Activated naive CD8-positive, alpha-beta T cell treated with anti-CD3 and anti-CD28 coated beads for 36 hours (primary cell): ENCODE results near the gene PSMC3. TPM values are rescaled to one million over a fixed set of nuclear protein-coding genes. Genes with fewer than 3 reads are reported as not detected.
A peak's percentile ranks its signal among the peaks of the same experiment; 100 is the strongest.

Experiments used
- DNase-seq: peaks from one replicate; pipeline ENCODE4 v3.0.0; 2021
- H3K27ac Mint-ChIP-seq: one replicate; pipeline ENCODE4 v1.8.0; 2022; ENCODE audit warnings: mild to moderate bottlenecking, moderate library complexity, mixed read lengths
- H3K27me3 Mint-ChIP-seq: one replicate; pipeline ENCODE4 v1.8.0; 2022; ENCODE audit warnings: mild to moderate bottlenecking, mixed read lengths
- H3K36me3 Mint-ChIP-seq: one replicate; pipeline ENCODE4 v1.8.0; 2021; ENCODE audit warnings: mild to moderate bottlenecking, mixed read lengths
- H3K4me1 Mint-ChIP-seq: one replicate; pipeline ENCODE4 v1.8.0; 2021; ENCODE audit warnings: mixed read lengths
- H3K4me3 Mint-ChIP-seq: one replicate; pipeline ENCODE4 v1.8.0; 2022; ENCODE audit warnings: mild to moderate bottlenecking, moderate library complexity, mixed read lengths
- H3K9me3 Mint-ChIP-seq: one replicate; pipeline ENCODE4 v1.8.0; 2022; ENCODE audit warnings: mixed read lengths
- total RNA-seq, 2 experiments: library from RNA; stranded (reverse); gene quantifications; one replicate each; pipeline ENCODE4 v1.2.3, GENCODE V29; 2021

PSMC3 gene
- total RNA-seq, 2 experiments from 2014 or later = 168 to 176 TPM

GRCh38 chr11:47434011-47434786 lies 8.0 kb upstream of the PSMC3 start:
- no peak for DNase-seq
- Mint-ChIP-seq H3K9me3 (no peaks in the 10 kb centered on the region), H3K27me3 (no peaks in the 10 kb centered on the region), H3K4me3 (no peak overlapping the region), H3K36me3 (no peaks in the 10 kb centered on the region), H3K27ac (no peak overlapping the region), H3K4me1 (peaks cover 4% of the 10 kb centered on the region)

- Mint-ChIP-seq H3K4me3 (no peak overlapping the region), H3K9me3 (no peaks in the 10 kb centered on the region), H3K27me3 (no peaks in the 10 kb centered on the region), H3K4me1 (peaks cover 4% of the 10 kb centered on the region), H3K27ac (no peak overlapping the region), H3K36me3 (no peaks in the 10 kb centered on the region)
- no peak for DNase-seq
These were observed 6.9 kb upstream of the PSMC3 start for GRCh38 chr11:47433157-47433556.

DNA sequence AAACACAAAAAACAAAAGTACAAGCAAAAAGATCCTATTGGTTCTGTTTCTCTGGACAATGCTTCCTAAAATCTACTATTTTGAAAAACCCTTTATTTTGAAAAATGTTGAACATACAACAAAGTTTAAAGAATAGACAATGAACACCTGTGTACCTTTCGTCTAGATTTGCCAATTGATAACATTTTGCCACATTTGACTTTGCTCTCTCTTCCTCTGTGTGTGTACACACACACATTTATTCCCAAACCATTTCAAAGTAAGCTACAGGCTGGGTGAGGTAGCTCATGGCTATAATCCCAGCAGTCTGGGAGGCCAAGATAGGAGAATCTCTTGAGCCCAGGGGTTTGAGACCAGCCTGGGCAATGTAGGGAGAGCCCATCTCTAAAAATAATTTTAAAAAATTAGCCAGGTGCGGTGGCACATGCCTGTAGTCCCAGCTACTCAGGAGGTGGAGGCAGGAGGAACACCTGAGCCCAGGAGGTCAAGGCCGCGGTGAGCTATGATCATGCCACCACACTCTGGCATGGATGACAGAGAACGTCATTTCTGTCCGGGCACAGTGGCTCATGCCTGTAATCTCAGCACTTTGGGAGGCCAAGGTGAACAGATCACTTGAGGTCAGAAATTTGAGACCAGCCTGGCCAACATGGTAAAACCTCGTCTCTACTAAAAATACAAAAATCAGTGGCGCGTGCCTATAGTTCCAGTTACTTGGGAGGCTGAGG lies 5.3 kb upstream of the PSMC3 start:
- no peaks in the 10 kb centered on the region for H3K27me3 Mint-ChIP-seq
- no peaks in the 10 kb centered on the region for H3K36me3 Mint-ChIP-seq
- H3K4me3 Mint-ChIP-seq = no peak overlapping the region
- no peak for DNase-seq
- no peak overlapping the region for H3K27ac Mint-ChIP-seq
- peaks cover 7% of the 10 kb centered on the region for H3K4me1 Mint-ChIP-seq
- no peaks in the 10 kb centered on the region for H3K9me3 Mint-ChIP-seq

GRCh38 chr11:47430524-47430923 lies 4.3 kb upstream of the PSMC3 start:
- peaks cover 4% of the 10 kb centered on the region for H3K27me3 Mint-ChIP-seq
- peaks cover 10% of the 10 kb centered on the region for H3K4me1 Mint-ChIP-seq
- H3K4me3 Mint-ChIP-seq = no peak overlapping the region
- no peak overlapping the region for H3K27ac Mint-ChIP-seq
- no peak for DNase-seq
- no peaks in the 10 kb centered on the region for H3K9me3 Mint-ChIP-seq
- H3K36me3 Mint-ChIP-seq = peaks cover 6% of the 10 kb centered on the region

DNA sequence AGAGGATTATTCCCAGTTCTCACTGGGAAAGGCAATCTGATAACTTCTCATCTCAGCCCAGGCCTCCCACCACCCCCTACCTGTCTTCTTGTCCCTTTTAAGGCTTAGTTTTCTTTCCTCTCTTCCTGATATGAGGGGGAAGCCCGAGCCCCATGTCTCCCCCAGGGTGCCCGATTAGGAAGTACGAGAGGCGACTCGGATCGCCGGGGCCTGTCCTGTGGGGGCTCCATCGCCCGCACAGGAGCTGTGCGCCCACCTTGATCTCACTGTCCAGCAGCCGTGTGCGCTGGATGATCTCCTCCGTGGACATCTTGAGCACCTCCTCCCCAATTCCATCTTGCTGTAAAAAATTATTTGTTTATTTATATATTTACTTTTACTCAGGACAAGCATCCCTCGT lies 628 bp downstream of the PSMC3 start:
- Mint-ChIP-seq H3K27ac (peak overlapping the region; percentile 98), H3K27me3 (peaks cover 4% of the 10 kb centered on the region), H3K36me3 (peaks cover 27% of the 10 kb centered on the region), H3K4me3 (peak overlapping the region; percentile 100), H3K4me1 (peaks cover 26% of the 10 kb centered on the region), H3K9me3 (no peaks in the 10 kb centered on the region)
- no peak for DNase-seq

- no peak overlapping the region for H3K4me3 Mint-ChIP-seq
- no peaks in the 10 kb centered on the region for H3K27me3 Mint-ChIP-seq
- H3K36me3 Mint-ChIP-seq = peaks cover 20% of the 10 kb centered on the region
- H3K9me3 Mint-ChIP-seq = no peaks in the 10 kb centered on the region
- H3K4me1 Mint-ChIP-seq = no peaks in the 10 kb centered on the region
- H3K27ac Mint-ChIP-seq = peak overlapping the region; percentile 36
- no peak for DNase-seq
These were observed 7.6 kb downstream of the PSMC3 start for GRCh38 chr11:47418454-47419259.

DNA sequence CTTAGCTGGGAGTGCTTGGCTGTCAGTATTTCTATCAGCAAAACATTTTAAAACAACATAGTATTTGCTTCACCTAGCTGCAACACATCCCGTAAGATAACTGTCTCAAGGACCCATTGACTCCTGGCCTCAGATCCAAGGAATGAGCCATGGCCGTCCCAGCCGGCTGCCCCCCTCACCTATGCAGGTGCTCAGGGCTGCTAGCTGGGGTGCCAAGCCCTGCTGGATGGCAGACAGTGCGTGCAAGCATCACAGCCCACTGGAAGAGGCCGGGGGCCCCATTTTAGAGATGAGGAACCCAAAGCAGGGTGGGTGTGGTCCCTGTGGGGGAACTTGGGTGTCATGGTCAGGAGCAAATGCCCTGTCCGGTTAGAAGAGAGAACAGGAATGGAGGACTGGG lies 8.5 kb downstream of the PSMC3 start:
- H3K4me1 Mint-ChIP-seq = no peaks in the 10 kb centered on the region
- H3K9me3 Mint-ChIP-seq = no peaks in the 10 kb centered on the region
- H3K27ac Mint-ChIP-seq = no peak overlapping the region
- H3K36me3 Mint-ChIP-seq = peaks cover 20% of the 10 kb centered on the region
- no peak for DNase-seq
- H3K27me3 Mint-ChIP-seq = no peaks in the 10 kb centered on the region
- no peak overlapping the region for H3K4me3 Mint-ChIP-seq

GRCh38 chr11:47415949-47416472 lies 10.2 kb downstream of the PSMC3 start:
- no peak for DNase-seq
- no peaks in the 10 kb centered on the region for H3K9me3 Mint-ChIP-seq
- H3K36me3 Mint-ChIP-seq = peaks cover 16% of the 10 kb centered on the region
- no peak overlapping the region for H3K4me3 Mint-ChIP-seq
- H3K27ac Mint-ChIP-seq = no peak overlapping the region
- H3K27me3 Mint-ChIP-seq = no peaks in the 10 kb centered on the region
- H3K4me1 Mint-ChIP-seq = no peaks in the 10 kb centered on the region

DNA sequence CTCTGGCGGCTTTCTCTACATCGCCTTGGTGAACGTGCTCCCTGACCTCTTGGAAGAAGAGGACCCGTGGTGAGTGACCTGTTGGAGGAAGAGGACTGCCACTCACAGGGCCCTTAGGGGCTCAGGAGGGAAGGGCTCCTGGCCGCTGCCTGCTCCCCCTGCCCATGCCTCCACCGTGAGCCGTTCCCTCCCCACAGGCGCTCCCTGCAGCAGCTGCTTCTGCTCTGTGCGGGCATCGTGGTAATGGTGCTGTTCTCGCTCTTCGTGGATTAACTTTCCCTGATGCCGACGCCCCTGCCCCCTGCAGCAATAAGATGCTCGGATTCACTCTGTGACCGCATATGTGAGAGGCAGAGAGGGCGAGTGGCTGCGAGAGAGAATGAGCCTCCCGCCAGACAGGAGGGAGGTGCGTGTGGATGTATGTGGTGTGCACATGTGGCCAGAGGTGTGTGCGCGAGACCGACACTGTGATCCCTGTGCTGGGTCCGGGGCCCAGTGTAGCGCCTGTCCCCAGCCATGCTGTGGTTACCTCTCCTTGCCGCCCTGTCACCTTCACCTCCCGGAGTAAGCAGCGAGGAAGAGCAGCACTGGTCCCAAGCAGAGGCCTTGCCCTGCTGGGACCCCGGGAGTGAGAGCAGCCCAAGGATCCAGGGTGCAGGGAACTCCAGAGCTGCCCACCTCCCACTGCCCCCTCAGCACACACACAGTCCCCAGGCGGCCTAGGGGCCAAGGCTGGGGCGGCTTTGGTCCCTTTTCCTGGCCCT lies 11.0 kb downstream of the PSMC3 start:
- peak overlapping the region; percentile 38 for H3K27ac Mint-ChIP-seq

GRCh38 chr11:47414685-47415070 lies 11.6 kb downstream of the PSMC3 start:
- Mint-ChIP-seq H3K36me3 (peaks cover 11% of the 10 kb centered on the region), H3K9me3 (no peaks in the 10 kb centered on the region), H3K27me3 (no peaks in the 10 kb centered on the region), H3K4me1 (peaks cover 3% of the 10 kb centered on the region), H3K27ac (no peak overlapping the region), H3K4me3 (no peak overlapping the region)
- DNase-seq = no peak

More for the DNA sequence above, 11.0 kb downstream of the PSMC3 start:
- no peaks in the 10 kb centered on the region for H3K9me3 Mint-ChIP-seq
- peaks cover 16% of the 10 kb centered on the region for H3K36me3 Mint-ChIP-seq
- peaks cover under 1% of the 10 kb centered on the region for H3K4me1 Mint-ChIP-seq
- DNase-seq = no peak
- H3K27me3 Mint-ChIP-seq = no peaks in the 10 kb centered on the region
- no peak overlapping the region for H3K4me3 Mint-ChIP-seq

DNA sequence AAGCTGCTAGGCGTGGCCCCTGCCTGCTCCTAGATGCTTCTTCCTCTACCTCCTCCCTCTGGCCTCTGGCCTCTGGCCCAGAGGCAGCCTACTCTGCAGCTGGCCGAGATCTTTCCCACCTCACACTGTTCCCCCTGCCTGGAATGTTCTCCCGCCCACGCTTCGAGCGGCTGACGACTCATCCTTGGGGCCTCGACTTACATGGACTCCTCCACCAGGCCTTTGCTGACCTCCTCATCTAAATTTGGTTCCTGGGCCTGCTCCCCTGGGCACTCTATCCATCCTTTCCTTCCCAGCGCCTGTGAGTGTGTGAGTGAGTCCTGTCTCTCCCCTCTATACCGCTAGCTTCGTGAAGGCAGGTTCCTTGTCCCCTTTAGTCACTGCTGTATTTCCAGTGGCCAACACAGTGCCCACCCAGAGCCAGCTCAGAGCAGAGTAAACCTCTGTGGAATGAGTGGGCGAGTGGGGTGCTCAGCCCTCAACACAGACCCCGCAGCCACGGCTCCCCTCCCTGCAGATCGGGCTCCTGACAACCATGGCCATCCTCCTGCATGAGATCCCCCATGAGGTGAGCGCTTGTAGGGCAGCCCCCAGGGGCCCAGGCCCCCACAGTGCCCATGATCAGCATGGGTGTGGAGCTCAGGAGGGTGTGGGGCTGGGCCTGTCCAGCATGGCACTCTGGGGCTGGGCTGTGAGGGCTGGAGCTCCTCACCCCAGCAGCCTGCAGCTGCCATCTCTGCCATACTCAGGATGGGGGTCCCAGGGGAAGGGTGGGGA lies 12.1 kb downstream of the PSMC3 start:
- Mint-ChIP-seq H3K27me3 (no peaks in the 10 kb centered on the region), H3K27ac (peak overlapping the region; percentile 22), H3K4me1 (peaks cover 8% of the 10 kb centered on the region), H3K9me3 (no peaks in the 10 kb centered on the region), H3K4me3 (no peak overlapping the region), H3K36me3 (peaks cover 7% of the 10 kb centered on the region)
- no peak for DNase-seq

- H3K36me3 Mint-ChIP-seq = peaks cover 3% of the 10 kb centered on the region
- peaks cover 11% of the 10 kb centered on the region for H3K4me1 Mint-ChIP-seq
These were observed 12.9 kb downstream of the PSMC3 start for GRCh38 chr11:47413351-47413750.

DNA sequence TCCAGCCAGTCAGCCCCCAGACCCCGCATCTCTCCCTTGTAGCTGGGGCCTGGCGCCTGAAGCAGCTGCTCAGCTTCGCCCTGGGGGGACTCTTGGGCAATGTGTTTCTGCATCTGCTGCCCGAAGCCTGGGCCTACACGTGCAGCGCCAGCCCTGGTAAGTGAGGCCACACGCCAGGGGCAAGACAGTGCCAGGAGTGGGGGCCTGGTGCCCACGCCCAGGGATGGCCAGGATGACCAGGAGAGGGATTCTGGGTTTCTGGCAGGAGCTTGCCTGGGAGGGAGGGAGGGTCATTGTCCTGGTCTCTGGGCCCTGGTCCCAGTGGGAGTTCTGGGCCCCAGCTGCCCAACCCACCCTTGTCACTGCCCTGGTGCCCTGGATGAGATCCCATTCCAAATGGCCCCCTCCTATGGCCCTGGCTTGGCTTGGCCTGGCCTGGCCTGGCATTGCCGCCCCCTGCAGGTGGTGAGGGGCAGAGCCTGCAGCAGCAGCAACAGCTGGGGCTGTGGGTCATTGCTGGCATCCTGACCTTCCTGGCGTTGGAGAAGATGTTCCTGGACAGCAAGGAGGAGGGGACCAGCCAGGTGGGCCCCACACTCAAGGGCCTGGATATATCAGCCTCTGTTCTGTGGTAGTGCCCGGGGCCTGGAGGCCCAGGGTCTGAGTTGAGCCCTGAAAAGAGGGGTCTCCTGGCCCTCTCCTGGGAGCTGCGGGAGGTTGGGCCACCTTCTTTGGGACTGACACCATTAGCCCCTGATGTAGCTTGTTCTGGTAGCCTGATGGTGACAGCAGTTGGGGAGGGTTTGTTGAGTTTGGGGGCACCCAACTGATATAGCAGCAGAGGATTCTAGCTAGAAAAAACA lies 14.1 kb downstream of the PSMC3 start:
- Mint-ChIP-seq H3K9me3 (no peaks in the 10 kb centered on the region), H3K27me3 (no peaks in the 10 kb centered on the region), H3K36me3 (no peaks in the 10 kb centered on the region), H3K4me1 (peaks cover 18% of the 10 kb centered on the region), H3K27ac (no peak overlapping the region), H3K4me3 (no peak overlapping the region)
- peak; percentile 60 for DNase-seq

More at GRCh38 chr11:47413351-47413750, 12.9 kb downstream of the PSMC3 start:
- Mint-ChIP-seq H3K9me3 (no peaks in the 10 kb centered on the region), H3K27ac (no peak overlapping the region), H3K4me3 (no peak overlapping the region), H3K27me3 (no peaks in the 10 kb centered on the region)
- no peak for DNase-seq
